NCI-H2227 (cell line): ENCODE data around the gene AKIRIN1.
"Not testable (repeated sequence)": the region's sequence is repeated elsewhere in the genome, so short reads cannot be mapped to it uniquely, and the experiment has no call there.

Experiments
- DNase-seq: peaks from one replicate; lab custom pipeline; 2025; ENCODE audit not compliant: unreplicated experiment; lab: John Stamatoyannopoulos, UW

Gene AKIRIN1

GRCh38 chr1:38990738-38991637 is at the start of gene AKIRIN1:
Gene AKIRIN1, plus strand, starts transcription at chr1:38991276. Its CDS starts 105 bp downstream, at chr1:38991381.
- DNase-seq, result peak; percentile 98

GRCh38 chr1:38941527-38942019 is 49.5 kb upstream of the AKIRIN1 start, which contains the start of gene RHBDL2:
Gene RHBDL2, minus strand, starts transcription at chr1:38941830. Its CDS starts 22,618 bp downstream, at chr1:38919212.
- no peak for DNase-seq

- DNase-seq, result no peak
Measured at GRCh38 chr1:38942664-38943428, 48.2 kb upstream of the AKIRIN1 start.

- no peak for DNase-seq
Measured at GRCh38 chr1:38944547-38944946, 46.5 kb upstream of the AKIRIN1 start.

- no peak for DNase-seq
Measured at GRCh38 chr1:38950553-38950952, 40.5 kb upstream of the AKIRIN1 start.

- DNase-seq, result no peak
Measured at GRCh38 chr1:38953433-38953860, 37.6 kb upstream of the AKIRIN1 start.

- DNase-seq, result no peak
Measured at GRCh38 chr1:38958967-38959366, 32.1 kb upstream of the AKIRIN1 start.

GRCh38 chr1:38962113-38962512 is 29.0 kb upstream of the AKIRIN1 start:
- DNase-seq, result no peak

GRCh38 chr1:38962560-38962959 is 28.5 kb upstream of the AKIRIN1 start:
- no peak for DNase-seq

- DNase-seq, result no peak
Measured at GRCh38 chr1:38964140-38964548, 26.9 kb upstream of the AKIRIN1 start.

- DNase-seq, result not testable (repeated sequence)
Measured at GRCh38 chr1:38973145-38973544, 17.9 kb upstream of the AKIRIN1 start.

GRCh38 chr1:38973659-38974437 is 17.2 kb upstream of the AKIRIN1 start:
- no peak for DNase-seq

GRCh38 chr1:38977399-38978244 is 13.5 kb upstream of the AKIRIN1 start:
- DNase-seq, result not testable (repeated sequence)

GRCh38 chr1:38978245-38978542 is 12.9 kb upstream of the AKIRIN1 start:
- DNase-seq, result not testable (repeated sequence)

- DNase-seq, result peak; percentile 68
Measured at GRCh38 chr1:38979380-38979779, 11.7 kb upstream of the AKIRIN1 start.

GRCh38 chr1:38989979-38990378 is 1.1 kb upstream of the AKIRIN1 start:
- no peak for DNase-seq

GRCh38 chr1:38990386-38990737 is 714 bp upstream of the AKIRIN1 start:
- DNase-seq, result peak; percentile 40

- peak; percentile 58 for DNase-seq
Measured at GRCh38 chr1:38991638-38992411, 749 bp downstream of the AKIRIN1 start.

- no peak for DNase-seq
Measured at GRCh38 chr1:38992412-38993111, 1.5 kb downstream of the AKIRIN1 start.
